ENCODE data around the gene TUBB1. TPM values are rescaled to one million over a fixed set of nuclear protein-coding genes. Genes with fewer than 3 reads are reported as not detected.

TUBB1 gene
- total and polyA plus RNA-seq, 2 of the 13 experiments (the other 11 are each of a cell fraction or from before 2014, with no cell fraction given) = 0.11 to 57.6 TPM

GRCh38 chr20:58995461-58996225 lies 23.6 kb upstream of the TUBB1 start (continued):
- no peak for TF ChIP-seq MAZ (IDR thresholded peaks at IDR 0.05; ENCODE audit: borderline replicate concordance, low read depth, low read length)
- TF ChIP-seq MAZ (CRISPR knock-in tag; IDR thresholded peaks at IDR 0.05; ENCODE audit: low read depth) = no peak
- no peak for TF ChIP-seq NFYB (CRISPR knock-in tag; IDR thresholded peaks at IDR 0.05)
- peak; percentile 62; the same call in 1 of the 2 replicates for TF ChIP-seq CEBPB (IDR thresholded peaks at IDR 0.05; ENCODE audit: borderline replicate concordance, low read depth, low read length)
- TF ChIP-seq IRF1 (CRISPR knock-in tag; IDR thresholded peaks at IDR 0.05; ENCODE audit: low read depth) = no peak
- TF ChIP-seq FOXJ3 (CRISPR knock-in tag; IDR thresholded peaks at IDR 0.05; ENCODE audit: borderline replicate concordance) = 0 out of 2 replicates have a peak, but pooled peaks have one; percentile 21
- 0 out of 2 replicates have a peak, but pooled peaks have one; percentile 53 for TF ChIP-seq PREB (CRISPR knock-in tag; IDR thresholded peaks at IDR 0.05)
- TF ChIP-seq POLR2AphosphoS5 (IDR thresholded peaks at IDR 0.05; ENCODE audit: low read depth, low read length) = peak; percentile 41; the same call in 1 of the 2 replicates
- TF ChIP-seq TP53 (CRISPR knock-in tag; conservative IDR thresholded peaks at IDR 0.05) = no peak
- TF ChIP-seq EP300 (IDR thresholded peaks at IDR 0.05; ENCODE audit: low read depth in 2 of 2, low read length in 2 of 2) = peak; percentile 32 to 62; a peak in 1 of 4 replicates
- TF ChIP-seq EP300 (CRISPR knock-in tag; IDR thresholded peaks at IDR 0.05; ENCODE audit: borderline replicate concordance) = 0 out of 2 replicates have a peak, but pooled peaks have one; percentile 26
- TF ChIP-seq SNRNP70 (IDR thresholded peaks at IDR 0.05; ENCODE audit: low read depth, low read length) = no peak
- TF ChIP-seq GABPB1 (CRISPR knock-in tag; IDR thresholded peaks at IDR 0.05) = peak; percentile 17; the same call in 1 of the 2 replicates
- no peak for TF ChIP-seq TAF15 (IDR thresholded peaks at IDR 0.05; ENCODE audit: low read depth, low read length, poor library complexity, severe bottlenecking)
- TF ChIP-seq ATF7-NPFF (CRISPR knock-in tag; IDR thresholded peaks at IDR 0.05; ENCODE audit: low read depth) = no peak
- TF ChIP-seq NFKB2 (CRISPR knock-in tag; IDR thresholded peaks at IDR 0.05; ENCODE audit: borderline replicate concordance) = no peak; the same call in 1 of the 2 replicates
- TF ChIP-seq CREB1 (IDR thresholded peaks at IDR 0.05) = peak; percentile 75
- no peak for TF ChIP-seq CREB1 (CRISPR knock-in tag; IDR thresholded peaks at IDR 0.05)
- TF ChIP-seq ATF7 (IDR thresholded peaks at IDR 0.05) = peak; percentile 91
- TF ChIP-seq ATF7 (CRISPR knock-in tag; IDR thresholded peaks at IDR 0.05) = 0 out of 2 replicates have a peak, but pooled peaks have one; percentile 60
- no peak for TF ChIP-seq ZNF263 (CRISPR knock-in tag; IDR thresholded peaks at IDR 0.05)
- 0 out of 2 replicates have a peak, but pooled peaks have one; percentile 24 for TF ChIP-seq ZNF792 (CRISPR knock-in tag; IDR thresholded peaks at IDR 0.05)
- no peak for TF ChIP-seq ZBTB43 (CRISPR knock-in tag; conservative IDR thresholded peaks at IDR 0.05)
- 0 out of 2 replicates have a peak, but pooled peaks have one; percentile 58 for TF ChIP-seq FIP1L1 (IDR thresholded peaks at IDR 0.05; ENCODE audit: borderline replicate concordance, insufficient read depth, low read depth, low read length)
- no peak for TF ChIP-seq ZNF678 (CRISPR knock-in tag; IDR thresholded peaks at IDR 0.05)
- TF ChIP-seq ZNF256 (CRISPR knock-in tag; conservative IDR thresholded peaks at IDR 0.05) = no peak
- TF ChIP-seq SKI (IDR thresholded peaks at IDR 0.05; ENCODE audit: partially characterized antibody) = no peak
- TF ChIP-seq ZMAT5 (CRISPR knock-in tag; IDR thresholded peaks at IDR 0.05; ENCODE audit: borderline replicate concordance, low read depth) = no peak
